IMR-90 (cell line): ENCODE results near the gene SCRG1. TPM values are rescaled to one million over a fixed set of nuclear protein-coding genes. Genes with fewer than 3 reads are reported as not detected.

ENCODE experiments used
- ATAC-seq: fragments of 200-7000 bp; cut with Tn5 transposase; 2 replicates; pipeline ENCODE4 v1.9.1; 2020; ENCODE audit warnings: low read depth, mild to moderate bottlenecking, moderate library complexity
- BruUV-seq: library from RNA; stranded (reverse); fragments of 400-500 nt; replicated peaks from 2 replicates; lab custom pipeline; 2021; lab: Mats Ljungman, UMichigan
- CTCF ChIA-PET: fragments of 300-600 bp; formaldehyde crosslinking; extraction: SDS; loops from one replicate; lab custom pipeline; 2021; ENCODE audit warnings: antibody characterized with exemption; lab: Yijun Ruan, JAX
- POLR2A ChIA-PET: fragments of 300-600 bp; sonication (Branson Sonifier 250); formaldehyde crosslinking; loops from one replicate; lab custom pipeline; 2022; ENCODE audit warnings: antibody characterized with exemption; ENCODE audit not compliant: unreplicated experiment; lab: Charles Lee
- DNase-seq: peaks from one replicate; pipeline ENCODE4 v3.0.0; 2013
- H2AFZ ChIP-seq: replicated peaks from 2 replicates; pipeline ENCODE3; 2013; ENCODE audit warnings: low read length, mild to moderate bottlenecking; ENCODE audit not compliant: poor library complexity
- H2AK5ac ChIP-seq: 2 replicates; pipeline ENCODE4 v1.6.1; 2013; ENCODE audit warnings: low read depth, low read length, inconsistent platforms
- H2AK9ac ChIP-seq: replicated peaks from 2 replicates; pipeline ENCODE3; 2013; ENCODE audit warnings: mild to moderate bottlenecking, low read depth, low read length, moderate library complexity; ENCODE audit not compliant: poor library complexity
- H2BK120ac ChIP-seq: 2 replicates; pipeline ENCODE4 v1.6.1; 2013; ENCODE audit warnings: low read depth, low read length, inconsistent platforms
- H2BK15ac ChIP-seq: 3 replicates; pipeline ENCODE4 v1.6.1; 2013; ENCODE audit warnings: low read depth, low read length, inconsistent platforms
- H2BK20ac ChIP-seq: 2 replicates; pipeline ENCODE4 v1.6.1; 2013; ENCODE audit warnings: low read depth, mild to moderate bottlenecking, inconsistent platforms, low read length, moderate library complexity
- H2BK5ac ChIP-seq: 2 replicates; pipeline ENCODE4 v1.6.1; 2013; ENCODE audit warnings: mild to moderate bottlenecking, low read depth, low read length, inconsistent platforms; ENCODE audit not compliant: poor library complexity, severe bottlenecking
- H3K14ac ChIP-seq: replicated peaks from 2 replicates; pipeline ENCODE4 v1.6.1; 2013; ENCODE audit warnings: low read depth, low read length, inconsistent platforms
- H3K18ac ChIP-seq: 2 replicates; pipeline ENCODE4 v1.6.1; 2013; ENCODE audit warnings: low read depth, low read length, control low read depth
- H3K23ac ChIP-seq: 2 replicates; pipeline ENCODE4 v1.6.1; 2013; ENCODE audit warnings: low read depth, low read length, inconsistent platforms
- H3K27ac ChIP-seq: 2 replicates; pipeline ENCODE4 v1.5.1; 2013; ENCODE audit warnings: mild to moderate bottlenecking, control low read depth, low read length; ENCODE audit not compliant: insufficient read depth
- H3K27me3 ChIP-seq: 2 replicates; pipeline ENCODE4 v1.6.1; 2013; ENCODE audit warnings: low read length; ENCODE audit not compliant: control insufficient read depth, insufficient read depth
- H3K36me3 ChIP-seq: 2 replicates; pipeline ENCODE4 v1.6.1; 2013; ENCODE audit warnings: low read length, mixed read lengths; ENCODE audit not compliant: control insufficient read depth, insufficient read depth
- H3K4ac ChIP-seq: 2 replicates; pipeline ENCODE4 v1.6.1; 2013; ENCODE audit warnings: low read depth, low read length, inconsistent platforms
- H3K4me1 ChIP-seq: 2 replicates; pipeline ENCODE4 v1.6.1; 2013; ENCODE audit warnings: low read length, mixed read lengths; ENCODE audit not compliant: control insufficient read depth, insufficient read depth
- H3K4me2 ChIP-seq: 2 replicates; pipeline ENCODE4 v1.6.1; 2013; ENCODE audit warnings: low read depth, mild to moderate bottlenecking, control low read depth, low read length, moderate library complexity
- H3K4me3 ChIP-seq: 2 replicates; pipeline ENCODE4 v1.5.1; 2013; ENCODE audit warnings: low read depth, mild to moderate bottlenecking, control low read depth, low read length, moderate library complexity; ENCODE audit not compliant: insufficient read depth
- H3K56ac ChIP-seq: 2 replicates; pipeline ENCODE4 v1.6.1; 2013; ENCODE audit warnings: low read length, inconsistent platforms; ENCODE audit not compliant: insufficient read depth; ENCODE audit errors: extremely low read depth
- H3K79me1 ChIP-seq, 2 experiments: 2 replicates each; pipeline ENCODE4 v1.6.1; 2013; ENCODE audit warnings: low read length in 2 of 2, inconsistent platforms in 1 of 2, low read depth in 1 of 2
- H3K9ac ChIP-seq: 2 replicates; pipeline ENCODE4 v1.6.1; 2013; ENCODE audit warnings: low read depth, low read length, control low read depth
- H3K9me1 ChIP-seq: 2 replicates; pipeline ENCODE4 v1.6.1; 2013; ENCODE audit warnings: low read length, inconsistent platforms; ENCODE audit not compliant: insufficient read depth
- H3K9me3 ChIP-seq: 2 replicates; pipeline ENCODE4 v1.6.1; 2013; ENCODE audit warnings: low read length; ENCODE audit not compliant: control insufficient read depth, insufficient read depth
- H4K20me1 ChIP-seq: 2 replicates; pipeline ENCODE4 v1.6.1; 2013; ENCODE audit warnings: low read length, inconsistent platforms; ENCODE audit not compliant: insufficient read depth
- H4K5ac ChIP-seq: 2 replicates; pipeline ENCODE4 v1.6.1; 2013; ENCODE audit warnings: mild to moderate bottlenecking, low read depth, low read length, control low read depth
- H4K8ac ChIP-seq, 2 experiments: 2 replicates each; pipeline ENCODE4 v1.6.1; 2013; ENCODE audit warnings: low read depth in 2 of 2, low read length in 2 of 2, control low read depth in 1 of 2, inconsistent platforms in 1 of 2
- H4K91ac ChIP-seq: 2 replicates; pipeline ENCODE4 v1.6.1; 2013; ENCODE audit warnings: low read depth, low read length, inconsistent platforms; ENCODE audit not compliant: insufficient read depth
- CHD1 ChIP-seq: IDR thresholded peaks from 2 replicates; pipeline ENCODE4 v1.6.1; 2012; ENCODE audit warnings: low read depth, low read length, improper control_type of control experiment
- CTCF ChIP-seq: conservative IDR thresholded peaks from 2 replicates; pipeline ENCODE4 v1.5.1; 2012; ENCODE audit warnings: mild to moderate bottlenecking, low read depth, low read length, improper control_type of control experiment
- FOS ChIP-seq: fragments of 150-350 bp; IDR thresholded peaks from 2 replicates; pipeline ENCODE4 v1.6.1; 2016; ENCODE audit warnings: low read depth, low read length
- MAZ ChIP-seq: IDR thresholded peaks from 2 replicates; pipeline ENCODE4 v1.6.1; 2012; ENCODE audit warnings: low read depth, mild to moderate bottlenecking, low read length, improper control_type of control experiment, moderate library complexity, borderline replicate concordance
- POLR2A ChIP-seq: IDR thresholded peaks from 2 replicates; pipeline ENCODE4 v1.6.1; 2012; ENCODE audit warnings: mild to moderate bottlenecking, low read depth, low read length
- RCOR1 ChIP-seq: IDR thresholded peaks from 2 replicates; pipeline ENCODE4 v1.6.1; 2012; ENCODE audit warnings: mild to moderate bottlenecking, low read length, improper control_type of control experiment; ENCODE audit not compliant: insufficient replicate concordance
- RFX5 ChIP-seq: IDR thresholded peaks from 2 replicates; pipeline ENCODE4 v1.8.0; 2012; ENCODE audit warnings: low read depth, mild to moderate bottlenecking, low read length, moderate library complexity
- WGBS, 2 experiments: methylation state at CpG; one replicate each; pipeline versions ENCODE4 v1.1.5 to v1.1.7; 2013; ENCODE audit warnings: missing lambda C conversion rate in 2 of 2; ENCODE audit not compliant: insufficient read length in 1 of 2; ENCODE audit errors: extremely low coverage in 2 of 2; 5-methylcytosine and 5-hydroxymethylcytosine counted together
- dilution Hi-C: fragments of 300-500 bp; cut with HindIII; formaldehyde crosslinking; loops from one replicate; pipeline ENCODE4 v1.14.3; 2018; ENCODE audit warnings: low sequenced_read_pairs; ENCODE audit not compliant: unreplicated experiment
- in situ Hi-C: fragments of 300-500 bp; cut with MboI; formaldehyde crosslinking; loops from 3 replicates; pipeline ENCODE4 v1.14.3; 2019; ENCODE audit warnings: low sequenced_read_pairs, inconsistent platforms, mixed read lengths
- intact Hi-C: fragments of 100-400 bp; cut with micrococcal nuclease; formaldehyde crosslinking; loops from 2 replicates; pipeline ENCODE4 v1.10.0; 2022
- polyA plus RNA-seq, 3 experiments: library from polyadenylated mRNA; depleted of rRNA; stranded (reverse); fragments of >200 nt; gene quantifications; 2 replicates each; pipeline ENCODE4 v1.2.3, GENCODE V29; 2012; ENCODE audit warnings: low replicate concordance in 1 of 3
- total RNA-seq: library from RNA; depleted of rRNA; stranded (reverse); fragments of >200 nt; gene quantifications from 2 replicates; pipeline ENCODE4 v1.2.3, GENCODE V29; 2012

The SCRG1 gene
- total and polyA plus RNA-seq, 2 of the 4 experiments (the other 2 are of a cell fraction), result under 0.01 to 0.22 TPM

DNA sequence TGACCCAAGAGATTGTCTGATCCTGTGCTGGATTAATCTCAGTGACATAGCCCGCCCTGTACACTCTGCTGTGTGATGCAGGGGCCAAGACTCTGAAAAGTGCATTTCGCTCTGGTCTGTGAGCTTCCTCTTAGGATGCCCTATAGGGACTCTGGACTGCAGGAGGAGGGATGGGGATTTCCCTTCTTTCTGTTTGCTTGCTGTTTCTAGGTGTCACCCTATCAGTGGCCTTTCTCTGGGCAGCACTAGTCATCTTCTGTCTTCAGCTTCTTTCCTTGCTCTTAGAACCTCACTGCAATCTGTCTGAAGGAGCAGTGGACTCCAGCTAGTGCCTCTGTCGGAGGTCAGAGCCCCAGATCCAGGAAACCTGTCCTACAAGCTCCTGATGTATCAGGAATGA is 34.5 kb upstream of the SCRG1 start:
- H4K91ac ChIP-seq, result no peak overlapping the region
- peaks cover 3% of the 10 kb centered on the region; the same call in 1 of the 2 replicates for H3K4me1 ChIP-seq
- H3K4ac ChIP-seq, result no peak overlapping the region
- ChIA-PET CTCF (interaction anchor here (0.8 kb wide), 2 partner anchors 18 to 132 kb away, joined by 3 read pairs; no protein-coding TSS in a partner anchor), POLR2A (no interaction called here)
- no TSS peak for BruUV-seq
- intact Hi-C loops, result no loop called here
- no peak overlapping the region for H3K4me3 ChIP-seq
- no peak overlapping the region for H4K5ac ChIP-seq
- no peak overlapping the region for H2AK5ac ChIP-seq
- H2BK120ac ChIP-seq, result no peak overlapping the region
- no peaks in the 10 kb centered on the region; the same call in 1 of the 2 replicates for H3K27me3 ChIP-seq
- no peak for TF ChIP-seq RFX5
- no peak for TF ChIP-seq CHD1
- no peak for TF ChIP-seq CTCF
- no peak for TF ChIP-seq MAZ
- TF ChIP-seq RCOR1, result no peak
- no peak for TF ChIP-seq FOS
- no peak for TF ChIP-seq POLR2A
- H3K27ac ChIP-seq, result no peak overlapping the region
- no peak overlapping the region for H2BK20ac ChIP-seq
- H3K14ac ChIP-seq, result no peak overlapping the region
- no peak overlapping the region for H3K56ac ChIP-seq
- DNase-seq (no peak), ATAC-seq (no peak)
- no peak overlapping the region for H3K18ac ChIP-seq
- H3K9me3 ChIP-seq, result no peaks in the 10 kb centered on the region
- no peaks in the 10 kb centered on the region for H3K36me3 ChIP-seq
- in situ Hi-C loops, result no loop called here
- no peak overlapping the region for H4K8ac ChIP-seq
- dilution Hi-C loops, result no loop called here
- H4K20me1 ChIP-seq, result no peaks in the 10 kb centered on the region
- no peak overlapping the region for H2BK15ac ChIP-seq
- no peak overlapping the region for H2AFZ ChIP-seq
- no peaks in the 10 kb centered on the region for H3K9me1 ChIP-seq
- H3K79me1 ChIP-seq, result no peaks in the 10 kb centered on the region
- peak overlapping the region; percentile 1 for H2AK9ac ChIP-seq
- no peak overlapping the region for H2BK5ac ChIP-seq
- no peak overlapping the region for H3K23ac ChIP-seq
- WGBS, 2 experiments, result 60% methylated on average over 1 of the region's 3 CpGs; no CpG with 5 or more reads in 1 of the 2 experiments
- H3K9ac ChIP-seq, result no peak overlapping the region
- no peak overlapping the region for H3K4me2 ChIP-seq
